A549 treated with ZK216348 at 1 μM for 4 hours (cell line): Measurements from ENCODE around the gene ARPC3. TPM values are rescaled to one million over a fixed set of nuclear protein-coding genes. Genes with fewer than 3 reads are reported as not detected.

Source experiments
- total RNA-seq: library from RNA; stranded (reverse); fragments of 200-300 nt; extraction: Qiagen RNA extraction; gene quantifications from 5 replicates; pipeline ENCODE4 v1.2.3, GENCODE V29; 2022; ENCODE audit warnings: low read depth

ARPC3 gene
- 422 to 1,083 TPM (median 434 TPM) in 5 replicates for total RNA-seq

GRCh38 chr12:110449799-110450497 is at the start of gene ARPC3:
Gene ARPC3, minus strand, starts transcription at chr12:110450337. Its CDS starts 77 bp downstream, at chr12:110450260.

GRCh38 chr12:110468214-110469048 is 18.3 kb upstream of the ARPC3 start, which contains the start of the genes FAM216A and GPN3:
Gene FAM216A, plus strand, starts transcription at chr12:110468845. Its CDS starts 31 bp downstream, at chr12:110468876.
Gene GPN3, minus strand, starts transcription at chr12:110468257. Its CDS starts 54 bp downstream, at chr12:110468203.

GRCh38 chr12:110403146-110403975 is 46.8 kb downstream of the ARPC3 start, which contains the start of gene ANAPC7:
Gene ANAPC7, minus strand, starts transcription at chr12:110403708. Its CDS starts 81 bp downstream, at chr12:110403627.

Other genes starting within 250 kb of the ARPC3 start
- gene ATP2A2, start 169.1 kb downstream of the ARPC3 start, total RNA-seq, result 236 to 338 TPM (median 301 TPM) in 5 replicates
- 53.2 to 59.4 TPM (median 58.6 TPM) in 5 replicates for gene ANAPC7, start 46.6 kb downstream of the ARPC3 start, total RNA-seq
- gene GPN3, start 17.9 kb upstream of the ARPC3 start, total RNA-seq, result 25.2 to 39.1 TPM (median 32.3 TPM) in 5 replicates
- 16.1 to 22.0 TPM (median 19.6 TPM) in 5 replicates for gene FAM216A, start 18.5 kb upstream of the ARPC3 start, total RNA-seq
- gene VPS29, start 51.8 kb upstream of the ARPC3 start, total RNA-seq, result 135 to 187 TPM (median 154 TPM) in 5 replicates
- gene RAD9B, start 52.0 kb upstream of the ARPC3 start, total RNA-seq, result 0.13 to 0.71 TPM (median 0.27 TPM) in 5 replicates
- gene PPTC7, start 133.0 kb upstream of the ARPC3 start, total RNA-seq, result 11.8 to 27.1 TPM (median 21.8 TPM) in 5 replicates
- gene TCTN1, start 163.8 kb upstream of the ARPC3 start, total RNA-seq, result 28.7 to 33.6 TPM (median 32.4 TPM) in 5 replicates
- 0.22 to 0.90 TPM (median 0.65 TPM) in 5 replicates for gene HVCN1, start 238.8 kb upstream of the ARPC3 start, total RNA-seq